IMR-90 (cell line): Measurements from ENCODE around the gene TBC1D30. TPM values are rescaled to one million over a fixed set of nuclear protein-coding genes. Genes with fewer than 3 reads are reported as not detected.

Source experiments
- ATAC-seq: fragments of 200-7000 bp; cut with Tn5 transposase; 2 replicates; pipeline ENCODE4 v1.9.1; 2020; ENCODE audit warnings: low read depth, mild to moderate bottlenecking, moderate library complexity
- BruUV-seq: library from RNA; stranded (reverse); fragments of 400-500 nt; replicated peaks from 2 replicates; lab custom pipeline; 2021; lab: Mats Ljungman, UMichigan
- CTCF ChIA-PET: fragments of 300-600 bp; formaldehyde crosslinking; extraction: SDS; loops from one replicate; lab custom pipeline; 2021; ENCODE audit warnings: antibody characterized with exemption; lab: Yijun Ruan, JAX
- POLR2A ChIA-PET: fragments of 300-600 bp; sonication (Branson Sonifier 250); formaldehyde crosslinking; loops from one replicate; lab custom pipeline; 2022; ENCODE audit warnings: antibody characterized with exemption; ENCODE audit not compliant: unreplicated experiment; lab: Charles Lee
- DNase-seq: peaks from one replicate; pipeline ENCODE4 v3.0.0; 2013
- H2AFZ ChIP-seq: replicated peaks from 2 replicates; pipeline ENCODE3; 2013; ENCODE audit warnings: low read length, mild to moderate bottlenecking; ENCODE audit not compliant: poor library complexity
- H2AK5ac ChIP-seq: 2 replicates; pipeline ENCODE4 v1.6.1; 2013; ENCODE audit warnings: low read depth, low read length, inconsistent platforms
- H2AK9ac ChIP-seq: replicated peaks from 2 replicates; pipeline ENCODE3; 2013; ENCODE audit warnings: mild to moderate bottlenecking, low read depth, low read length, moderate library complexity; ENCODE audit not compliant: poor library complexity
- H2BK120ac ChIP-seq: 2 replicates; pipeline ENCODE4 v1.6.1; 2013; ENCODE audit warnings: low read depth, low read length, inconsistent platforms
- H2BK15ac ChIP-seq: 3 replicates; pipeline ENCODE4 v1.6.1; 2013; ENCODE audit warnings: low read depth, low read length, inconsistent platforms
- H2BK20ac ChIP-seq: 2 replicates; pipeline ENCODE4 v1.6.1; 2013; ENCODE audit warnings: low read depth, mild to moderate bottlenecking, inconsistent platforms, low read length, moderate library complexity
- H2BK5ac ChIP-seq: 2 replicates; pipeline ENCODE4 v1.6.1; 2013; ENCODE audit warnings: mild to moderate bottlenecking, low read depth, low read length, inconsistent platforms; ENCODE audit not compliant: poor library complexity, severe bottlenecking
- H3K14ac ChIP-seq: replicated peaks from 2 replicates; pipeline ENCODE4 v1.6.1; 2013; ENCODE audit warnings: low read depth, low read length, inconsistent platforms
- H3K18ac ChIP-seq: 2 replicates; pipeline ENCODE4 v1.6.1; 2013; ENCODE audit warnings: low read depth, low read length, control low read depth
- H3K23ac ChIP-seq: 2 replicates; pipeline ENCODE4 v1.6.1; 2013; ENCODE audit warnings: low read depth, low read length, inconsistent platforms
- H3K27ac ChIP-seq: 2 replicates; pipeline ENCODE4 v1.5.1; 2013; ENCODE audit warnings: mild to moderate bottlenecking, control low read depth, low read length; ENCODE audit not compliant: insufficient read depth
- H3K27me3 ChIP-seq: 2 replicates; pipeline ENCODE4 v1.6.1; 2013; ENCODE audit warnings: low read length; ENCODE audit not compliant: control insufficient read depth, insufficient read depth
- H3K36me3 ChIP-seq: 2 replicates; pipeline ENCODE4 v1.6.1; 2013; ENCODE audit warnings: low read length, mixed read lengths; ENCODE audit not compliant: control insufficient read depth, insufficient read depth
- H3K4ac ChIP-seq: 2 replicates; pipeline ENCODE4 v1.6.1; 2013; ENCODE audit warnings: low read depth, low read length, inconsistent platforms
- H3K4me1 ChIP-seq: 2 replicates; pipeline ENCODE4 v1.6.1; 2013; ENCODE audit warnings: low read length, mixed read lengths; ENCODE audit not compliant: control insufficient read depth, insufficient read depth
- H3K4me2 ChIP-seq: 2 replicates; pipeline ENCODE4 v1.6.1; 2013; ENCODE audit warnings: low read depth, mild to moderate bottlenecking, control low read depth, low read length, moderate library complexity
- H3K4me3 ChIP-seq: 2 replicates; pipeline ENCODE4 v1.5.1; 2013; ENCODE audit warnings: low read depth, mild to moderate bottlenecking, control low read depth, low read length, moderate library complexity; ENCODE audit not compliant: insufficient read depth
- H3K56ac ChIP-seq: 2 replicates; pipeline ENCODE4 v1.6.1; 2013; ENCODE audit warnings: low read length, inconsistent platforms; ENCODE audit not compliant: insufficient read depth; ENCODE audit errors: extremely low read depth
- H3K79me1 ChIP-seq, 2 experiments: 2 replicates each; pipeline ENCODE4 v1.6.1; 2013; ENCODE audit warnings: low read length in 2 of 2, inconsistent platforms in 1 of 2, low read depth in 1 of 2
- H3K9ac ChIP-seq: 2 replicates; pipeline ENCODE4 v1.6.1; 2013; ENCODE audit warnings: low read depth, low read length, control low read depth
- H3K9me1 ChIP-seq: 2 replicates; pipeline ENCODE4 v1.6.1; 2013; ENCODE audit warnings: low read length, inconsistent platforms; ENCODE audit not compliant: insufficient read depth
- H3K9me3 ChIP-seq: 2 replicates; pipeline ENCODE4 v1.6.1; 2013; ENCODE audit warnings: low read length; ENCODE audit not compliant: control insufficient read depth, insufficient read depth
- H4K20me1 ChIP-seq: 2 replicates; pipeline ENCODE4 v1.6.1; 2013; ENCODE audit warnings: low read length, inconsistent platforms; ENCODE audit not compliant: insufficient read depth
- H4K5ac ChIP-seq: 2 replicates; pipeline ENCODE4 v1.6.1; 2013; ENCODE audit warnings: mild to moderate bottlenecking, low read depth, low read length, control low read depth
- H4K8ac ChIP-seq, 2 experiments: 2 replicates each; pipeline ENCODE4 v1.6.1; 2013; ENCODE audit warnings: low read depth in 2 of 2, low read length in 2 of 2, control low read depth in 1 of 2, inconsistent platforms in 1 of 2
- H4K91ac ChIP-seq: 2 replicates; pipeline ENCODE4 v1.6.1; 2013; ENCODE audit warnings: low read depth, low read length, inconsistent platforms; ENCODE audit not compliant: insufficient read depth
- BHLHE40 ChIP-seq: fragments of 150-350 bp; IDR thresholded peaks from 2 replicates; pipeline ENCODE4 v1.6.1; 2016; ENCODE audit warnings: mild to moderate bottlenecking, low read depth, low read length
- CHD1 ChIP-seq: IDR thresholded peaks from 2 replicates; pipeline ENCODE4 v1.6.1; 2012; ENCODE audit warnings: low read depth, low read length, improper control_type of control experiment
- ELK1 ChIP-seq: fragments of 150-350 bp; IDR thresholded peaks from 2 replicates; pipeline ENCODE4 v1.6.1; 2016; ENCODE audit warnings: low read depth, mild to moderate bottlenecking, low read length, moderate library complexity, borderline replicate concordance
- FOS ChIP-seq: fragments of 150-350 bp; IDR thresholded peaks from 2 replicates; pipeline ENCODE4 v1.6.1; 2016; ENCODE audit warnings: low read depth, low read length
- MAFK ChIP-seq: IDR thresholded peaks from 2 replicates; pipeline ENCODE4 v1.6.1; 2012; ENCODE audit warnings: low read depth, low read length, improper control_type of control experiment
- MAZ ChIP-seq: IDR thresholded peaks from 2 replicates; pipeline ENCODE4 v1.6.1; 2012; ENCODE audit warnings: low read depth, mild to moderate bottlenecking, low read length, improper control_type of control experiment, moderate library complexity, borderline replicate concordance
- MXI1 ChIP-seq: IDR thresholded peaks from 2 replicates; pipeline ENCODE4 v1.6.1; 2012; ENCODE audit warnings: low read depth, mild to moderate bottlenecking, low read length, moderate library complexity, borderline replicate concordance
- NFE2L2 ChIP-seq: fragments of 150-350 bp; IDR thresholded peaks from 2 replicates; pipeline ENCODE4 v1.6.1; 2016; ENCODE audit warnings: low read depth, mild to moderate bottlenecking, low read length
- POLR2A ChIP-seq: IDR thresholded peaks from 2 replicates; pipeline ENCODE4 v1.6.1; 2012; ENCODE audit warnings: mild to moderate bottlenecking, low read depth, low read length
- RAD21 ChIP-seq: IDR thresholded peaks from 2 replicates; pipeline ENCODE4 v1.6.1; 2012; ENCODE audit warnings: low read length, improper control_type of control experiment
- RCOR1 ChIP-seq: IDR thresholded peaks from 2 replicates; pipeline ENCODE4 v1.6.1; 2012; ENCODE audit warnings: mild to moderate bottlenecking, low read length, improper control_type of control experiment; ENCODE audit not compliant: insufficient replicate concordance
- SMC3 ChIP-seq: fragments of 150-350 bp; IDR thresholded peaks from 2 replicates; pipeline ENCODE4 v1.6.1; 2016; ENCODE audit warnings: low read depth, mild to moderate bottlenecking, antibody characterized with exemption, low read length, moderate library complexity
- USF2 ChIP-seq: fragments of 150-350 bp; IDR thresholded peaks from 2 replicates; pipeline ENCODE4 v1.6.1; 2017; ENCODE audit warnings: mild to moderate bottlenecking, antibody characterized with exemption, low read length, low read depth
- WGBS, 2 experiments: methylation state at CpG; one replicate each; pipeline versions ENCODE4 v1.1.5 to v1.1.7; 2013; ENCODE audit warnings: missing lambda C conversion rate in 2 of 2; ENCODE audit not compliant: insufficient read length in 1 of 2; ENCODE audit errors: extremely low coverage in 2 of 2; 5-methylcytosine and 5-hydroxymethylcytosine counted together
- dilution Hi-C: fragments of 300-500 bp; cut with HindIII; formaldehyde crosslinking; loops from one replicate; pipeline ENCODE4 v1.14.3; 2018; ENCODE audit warnings: low sequenced_read_pairs; ENCODE audit not compliant: unreplicated experiment
- in situ Hi-C: fragments of 300-500 bp; cut with MboI; formaldehyde crosslinking; loops from 3 replicates; pipeline ENCODE4 v1.14.3; 2019; ENCODE audit warnings: low sequenced_read_pairs, inconsistent platforms, mixed read lengths
- intact Hi-C: fragments of 100-400 bp; cut with micrococcal nuclease; formaldehyde crosslinking; loops from 2 replicates; pipeline ENCODE4 v1.10.0; 2022
- polyA plus RNA-seq, 3 experiments: library from polyadenylated mRNA; depleted of rRNA; stranded (reverse); fragments of >200 nt; gene quantifications; 2 replicates each; pipeline ENCODE4 v1.2.3, GENCODE V29; 2012; ENCODE audit warnings: low replicate concordance in 1 of 3
- total RNA-seq: library from RNA; depleted of rRNA; stranded (reverse); fragments of >200 nt; gene quantifications from 2 replicates; pipeline ENCODE4 v1.2.3, GENCODE V29; 2012
- TF ChIP-seq, protein P1 (sequence below): conservative IDR thresholded peaks from 2 replicates; pipeline ENCODE4 v1.5.1; 2012; ENCODE audit warnings: mild to moderate bottlenecking, low read depth, low read length, improper control_type of control experiment

The TBC1D30 gene
- total and polyA plus RNA-seq, 2 of the 4 experiments (the other 2 are of a cell fraction), result 0.18 to 0.24 TPM

GRCh38 chr12:64903479-64904152 lies 79.2 kb downstream of the TBC1D30 start:
- Histone ChIP-seq H3K27me3 (peaks cover 10% of the 10 kb centered on the region), H3K4me2 (no peak overlapping the region), H4K8ac (no peak overlapping the region; a peak in 1 of 4 replicates), H2BK20ac (no peak overlapping the region), H3K9me3 (no peaks in the 10 kb centered on the region), H3K4ac (no peak overlapping the region), H2AFZ (no peak overlapping the region), H3K9ac (no peak overlapping the region), H2BK15ac (no peak overlapping the region), H3K56ac (no peak overlapping the region), H3K4me3 (no peak overlapping the region), H3K14ac (no peak overlapping the region), H3K23ac (no peak overlapping the region), H3K4me1 (no peaks in the 10 kb centered on the region), H2BK5ac (no peak overlapping the region), H3K18ac (no peak overlapping the region), H2AK5ac (no peak overlapping the region), H4K91ac (no peak overlapping the region), H3K79me1 (no peaks in the 10 kb centered on the region), H2AK9ac (no peak overlapping the region), H3K27ac (no peak overlapping the region), H3K36me3 (no peaks in the 10 kb centered on the region), H3K9me1 (no peaks in the 10 kb centered on the region), H2BK120ac (no peak overlapping the region), H4K20me1 (no peaks in the 10 kb centered on the region), H4K5ac (no peak overlapping the region)
- BruUV-seq, result no TSS peak
- CTCF ChIA-PET, result interaction anchor here (1.0 kb wide), 1 partner anchor 10 kb away, joined by 3 read pairs; no protein-coding TSS in a partner anchor
- dilution Hi-C loops (no loop called here), in situ Hi-C loops (loop anchor here (25.0 kb wide), 1 partner anchor 809 kb away; no protein-coding TSS in a partner anchor), intact Hi-C loops (no loop called here)
- DNase-seq, result peak; percentile 61
- POLR2A ChIA-PET, result no interaction called here
- WGBS, 2 experiments, result no CpG with 5 or more reads among the region's 5 CpGs
- TF ChIP-seq MXI1 (no peak), FOS (no peak), CHD1 (no peak), ELK1 (no peak), RAD21 (no peak), SMC3 (no peak), MAFK (no peak), RCOR1 (no peak), BHLHE40 (no peak), USF2 (no peak), NFE2L2 (no peak), POLR2A (no peak), MAZ (no peak)
- TF ChIP-seq, protein P1, sequence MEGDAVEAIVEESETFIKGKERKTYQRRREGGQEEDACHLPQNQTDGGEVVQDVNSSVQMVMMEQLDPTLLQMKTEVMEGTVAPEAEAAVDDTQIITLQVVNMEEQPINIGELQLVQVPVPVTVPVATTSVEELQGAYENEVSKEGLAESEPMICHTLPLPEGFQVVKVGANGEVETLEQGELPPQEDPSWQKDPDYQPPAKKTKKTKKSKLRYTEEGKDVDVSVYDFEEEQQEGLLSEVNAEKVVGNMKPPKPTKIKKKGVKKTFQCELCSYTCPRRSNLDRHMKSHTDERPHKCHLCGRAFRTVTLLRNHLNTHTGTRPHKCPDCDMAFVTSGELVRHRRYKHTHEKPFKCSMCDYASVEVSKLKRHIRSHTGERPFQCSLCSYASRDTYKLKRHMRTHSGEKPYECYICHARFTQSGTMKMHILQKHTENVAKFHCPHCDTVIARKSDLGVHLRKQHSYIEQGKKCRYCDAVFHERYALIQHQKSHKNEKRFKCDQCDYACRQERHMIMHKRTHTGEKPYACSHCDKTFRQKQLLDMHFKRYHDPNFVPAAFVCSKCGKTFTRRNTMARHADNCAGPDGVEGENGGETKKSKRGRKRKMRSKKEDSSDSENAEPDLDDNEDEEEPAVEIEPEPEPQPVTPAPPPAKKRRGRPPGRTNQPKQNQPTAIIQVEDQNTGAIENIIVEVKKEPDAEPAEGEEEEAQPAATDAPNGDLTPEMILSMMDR, result no peak
- ATAC-seq, result no peak
